Stimulated activated CD8-positive, alpha-beta memory T cell treated with anti-CD3 and anti-CD28 coated beads, Interleukin-7, amount 100 ng/mL, for 1 hour (primary cell): ENCODE results near the gene MDN1.
"Not testable (repeated sequence)": the region's sequence is repeated elsewhere in the genome, so short reads cannot be mapped to it uniquely, and the experiment has no call there.

Experiments used
- DNase-seq, 2 donors: peaks; one replicate each; pipeline ENCODE4 v3.0.0-alpha.2; 2020; ENCODE audit warnings: low read depth in 2 of 2

The MDN1 gene

DNA sequence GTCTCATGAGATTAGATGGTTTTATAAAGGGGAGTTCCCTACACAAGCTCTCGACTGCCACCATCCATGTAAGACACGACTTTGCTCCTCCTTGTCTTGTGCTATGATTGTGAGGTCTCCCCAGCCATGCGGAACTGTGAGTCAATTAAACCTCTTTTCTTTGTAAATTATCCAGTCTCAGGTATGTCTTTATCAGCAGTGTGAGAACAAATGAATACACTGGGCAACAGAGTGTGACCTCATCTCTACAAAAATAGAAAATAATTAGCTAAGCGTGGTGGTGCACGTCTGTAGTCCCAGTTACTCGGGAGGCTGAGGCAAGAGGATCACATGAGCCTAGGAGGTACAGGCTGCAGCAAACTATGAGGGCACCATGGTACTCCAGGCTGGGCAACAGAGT, 51.3 kb downstream of the MDN1 start:
- DNase-seq = no peak

DNA sequence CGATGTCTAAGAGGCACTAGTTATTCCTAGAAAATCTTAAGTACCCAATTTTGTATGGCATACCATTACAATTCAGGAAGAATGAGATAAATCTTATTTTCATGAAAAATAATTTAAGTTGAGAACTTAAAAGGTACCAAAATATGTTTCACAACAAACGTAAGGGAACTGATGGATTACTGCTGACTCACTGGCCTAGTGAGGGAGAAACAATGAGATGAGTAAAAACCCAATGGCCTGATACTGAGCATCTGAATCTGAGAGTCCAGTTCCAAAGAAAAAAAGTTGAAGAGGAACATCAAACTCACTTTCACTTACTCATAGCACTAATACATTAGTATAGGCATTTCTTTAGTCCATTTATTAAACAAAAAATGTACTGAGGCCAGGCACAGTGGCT, 56.0 kb downstream of the MDN1 start:
- DNase-seq = no peak

DNA sequence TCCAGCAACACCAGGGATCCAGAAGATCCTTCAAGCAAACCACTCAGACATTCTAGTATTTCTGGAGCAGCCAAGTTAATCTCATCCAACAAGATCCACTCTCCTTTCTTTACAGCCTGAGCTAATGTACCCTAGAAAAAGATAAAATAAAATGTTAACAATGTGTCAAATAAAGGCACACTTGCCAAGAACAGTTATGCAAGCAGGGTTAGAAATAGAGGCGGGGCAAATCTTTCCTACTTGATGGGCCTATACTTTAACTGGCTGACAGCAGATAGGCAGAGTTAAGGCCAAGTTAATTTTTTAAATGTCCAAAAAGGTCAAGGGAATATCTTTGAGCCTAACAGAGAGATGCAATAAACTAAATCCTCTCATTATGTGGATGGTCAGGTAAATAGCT, 60.8 kb downstream of the MDN1 start:
- DNase-seq = no peak

- no peak for DNase-seq
Observed at GRCh38 chr6:89750338-89750737, 69.3 kb downstream of the MDN1 start.

- no peak for DNase-seq
Observed at GRCh38 chr6:89749918-89750317, 69.7 kb downstream of the MDN1 start.

DNA sequence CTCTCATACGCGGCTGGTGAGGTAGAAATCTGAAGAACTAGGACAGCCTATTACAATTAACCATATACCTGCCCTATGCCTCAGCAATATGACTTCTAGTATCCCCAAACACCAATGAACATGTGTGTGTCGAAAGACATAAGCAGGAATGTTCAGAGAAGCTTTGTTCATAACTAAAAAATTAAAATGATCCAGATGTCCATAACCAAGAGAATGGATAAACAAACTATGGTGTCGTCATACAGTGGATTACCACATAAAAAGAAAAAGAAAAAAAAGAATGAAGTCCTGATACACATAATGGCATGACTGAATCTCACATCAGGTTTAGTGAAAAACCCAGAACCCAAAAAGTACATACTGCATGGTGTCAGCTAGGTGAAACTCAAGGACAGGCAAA, 73.9 kb downstream of the MDN1 start:
- DNase-seq = no peak

DNA sequence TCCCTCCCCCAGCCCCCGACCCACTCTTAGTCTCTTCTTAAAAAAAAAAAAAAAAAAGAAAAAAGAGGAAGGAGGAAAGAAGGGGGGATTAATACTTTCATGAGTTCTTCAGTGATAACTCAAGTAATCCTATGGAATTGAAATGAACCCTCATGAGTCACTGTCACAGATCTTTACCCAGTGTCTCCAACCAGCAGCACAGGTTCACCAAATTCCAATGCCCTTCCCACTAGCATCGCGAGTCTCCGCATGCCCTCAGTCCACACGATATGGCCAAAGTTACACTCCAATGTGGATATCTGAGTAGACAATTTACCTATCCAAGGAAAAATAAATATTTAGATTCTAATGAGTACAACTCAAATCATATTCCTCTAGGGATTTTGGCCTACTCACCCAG, 74.5 kb downstream of the MDN1 start:
- DNase-seq = no peak

DNA sequence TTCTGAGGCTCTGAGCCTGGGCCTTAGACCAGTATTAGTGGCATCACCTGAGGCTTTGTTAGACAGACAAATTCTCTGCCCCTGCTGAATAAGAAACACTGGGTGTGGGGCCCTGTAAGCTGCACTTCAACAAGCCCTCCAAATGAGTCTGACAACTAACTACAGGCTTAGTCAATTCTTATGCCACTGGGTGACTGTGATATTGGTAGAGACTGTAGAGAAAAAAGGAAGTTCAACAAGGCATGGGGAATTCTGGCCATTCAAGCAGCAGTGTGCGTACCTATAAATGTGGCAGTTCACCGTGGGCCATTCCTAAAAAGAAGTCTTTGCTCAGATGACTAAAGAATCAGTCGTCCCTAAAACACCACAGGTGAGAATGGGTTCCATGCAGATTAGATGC, 82.7 kb downstream of the MDN1 start:
- no peak for DNase-seq

DNA sequence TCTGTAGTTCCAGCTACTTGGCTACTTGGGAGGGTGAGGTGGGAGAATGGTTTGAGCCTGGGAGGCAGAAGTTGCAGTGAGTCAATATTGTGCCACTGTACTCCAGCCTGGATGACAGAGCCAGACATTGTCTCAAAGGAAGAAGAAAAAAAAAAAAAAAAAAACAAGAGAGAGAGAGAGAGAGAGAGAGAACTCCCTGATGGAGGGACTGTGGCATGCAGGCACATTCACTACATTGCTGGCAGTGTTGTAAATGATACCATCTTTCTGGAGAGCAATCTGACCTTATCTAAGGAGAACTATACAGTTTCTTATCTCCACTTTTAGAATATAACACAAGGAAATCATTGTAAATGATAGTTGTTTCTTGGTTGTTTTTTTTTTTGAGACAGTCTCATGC, 85.1 kb downstream of the MDN1 start:
- no peak for DNase-seq

DNA sequence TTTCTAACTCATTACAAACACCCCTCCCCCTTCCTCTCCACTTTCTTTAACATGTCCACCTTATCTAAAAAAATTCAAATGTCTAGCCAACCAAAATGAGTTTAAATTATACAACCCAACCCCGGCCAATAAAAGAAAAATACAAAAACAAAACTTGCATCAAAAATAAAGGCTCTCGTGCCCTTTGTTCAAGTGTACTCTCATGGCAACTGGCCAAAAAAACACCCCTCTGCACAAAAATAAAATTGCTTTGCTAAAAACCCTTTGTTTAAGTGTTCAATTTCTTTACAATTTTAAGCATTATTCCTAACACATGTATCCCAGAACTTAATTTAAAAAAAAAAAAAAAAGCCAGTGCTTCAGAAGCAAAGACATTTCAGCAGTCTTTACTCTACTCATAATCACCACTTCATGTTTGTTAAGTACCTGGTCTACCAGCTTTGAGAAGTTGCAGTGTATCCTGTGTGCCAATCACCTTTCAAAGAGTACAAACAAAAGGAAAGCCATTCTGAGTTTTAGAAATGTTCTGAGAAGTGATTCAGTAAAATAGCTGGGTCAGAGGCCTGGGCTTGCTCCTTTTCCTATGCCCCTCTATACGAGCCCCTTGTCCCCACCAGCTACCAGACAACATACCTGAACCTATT, 87.5 kb downstream of the MDN1 start:
- DNase-seq = no peak

DNA sequence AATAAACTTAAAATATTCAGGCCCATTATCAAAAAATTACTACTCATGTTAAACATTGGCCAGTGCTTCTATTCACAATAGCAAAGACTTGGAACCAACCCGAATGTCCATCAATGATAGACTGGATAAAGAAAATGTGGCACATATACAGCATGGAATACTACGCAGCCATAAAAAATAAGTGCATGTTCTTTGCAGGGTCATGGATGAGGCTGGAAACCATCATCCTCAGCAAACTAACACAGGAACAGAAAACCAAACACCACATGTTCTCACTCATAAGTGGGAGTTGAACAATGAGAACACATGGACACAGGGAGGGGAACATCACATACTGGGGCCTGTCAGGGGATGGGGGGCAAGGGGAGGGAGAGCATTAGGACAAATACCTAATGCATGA, 88.3 kb downstream of the MDN1 start:
- not testable (repeated sequence) for DNase-seq

- no peak for DNase-seq
Observed at GRCh38 chr6:89729818-89730217, 89.8 kb downstream of the MDN1 start.

- no peak for DNase-seq
Observed at GRCh38 chr6:89727501-89727900, 92.1 kb downstream of the MDN1 start.

GRCh38 chr6:89724981-89725380, 94.6 kb downstream of the MDN1 start:
- DNase-seq = no peak

GRCh38 chr6:89723046-89723445, 96.5 kb downstream of the MDN1 start:
- DNase-seq = no peak

DNA sequence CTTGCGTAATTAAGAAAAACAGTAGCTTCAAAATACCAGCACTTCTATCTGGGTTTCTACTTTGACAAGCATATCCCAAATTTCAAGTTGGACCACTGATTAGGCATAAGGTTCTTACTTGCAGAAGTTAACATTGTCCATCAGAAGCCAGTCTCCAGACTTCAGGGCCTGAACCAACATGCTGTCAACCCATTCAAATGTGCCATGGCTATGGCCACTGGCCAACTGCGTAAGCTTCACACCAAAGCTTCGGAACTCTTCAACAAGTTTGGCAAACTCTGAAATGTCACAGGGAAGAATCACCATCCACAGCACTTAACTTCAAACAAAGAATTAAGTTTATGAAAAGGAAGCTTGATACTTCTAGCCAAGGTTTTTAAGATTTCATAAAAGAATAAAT, 103.1 kb downstream of the MDN1 start:
- no peak for DNase-seq

DNA sequence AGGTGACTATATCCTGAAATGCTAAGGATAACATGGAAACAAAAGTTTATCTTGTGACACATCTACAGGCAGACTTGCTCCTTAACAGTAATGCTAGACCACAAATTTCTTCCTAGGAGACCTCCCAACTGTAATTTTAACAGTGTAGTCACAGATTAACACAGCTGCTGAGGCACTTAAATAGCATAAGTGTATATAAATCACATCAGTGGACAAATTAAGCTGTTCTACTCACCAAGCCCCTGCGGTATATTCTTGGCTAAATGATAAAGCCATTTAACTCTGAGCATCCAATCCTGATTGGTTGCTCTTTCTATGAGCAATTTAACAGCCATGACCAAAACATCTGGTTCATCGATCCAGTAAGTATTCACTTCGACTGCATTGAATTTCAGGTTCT, 107.8 kb downstream of the MDN1 start:
- DNase-seq = no peak

DNA sequence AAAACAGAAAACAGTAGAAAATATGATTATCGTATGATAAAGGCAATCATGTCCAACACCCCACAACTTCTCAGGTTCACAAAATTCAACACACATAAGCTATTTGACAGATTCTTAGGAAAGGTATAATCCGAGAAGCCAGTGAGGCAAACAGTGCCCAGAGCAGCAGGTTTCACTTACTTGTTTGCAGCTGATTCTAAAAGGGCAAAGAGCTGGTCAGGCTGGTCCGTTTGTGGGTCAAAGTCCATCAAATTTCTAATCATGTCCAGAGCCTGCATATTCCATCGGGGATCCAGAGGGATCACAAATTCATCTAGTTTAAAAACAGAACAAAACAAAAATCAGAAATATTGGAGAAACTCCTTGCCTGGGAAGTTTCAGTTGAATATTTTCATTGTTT, 111.3 kb downstream of the MDN1 start:
- DNase-seq = no peak

GRCh38 chr6:89707766-89708165, 111.8 kb downstream of the MDN1 start:
- no peak for DNase-seq

- no peak for DNase-seq
Observed at GRCh38 chr6:89706121-89706520, 113.5 kb downstream of the MDN1 start.

DNA sequence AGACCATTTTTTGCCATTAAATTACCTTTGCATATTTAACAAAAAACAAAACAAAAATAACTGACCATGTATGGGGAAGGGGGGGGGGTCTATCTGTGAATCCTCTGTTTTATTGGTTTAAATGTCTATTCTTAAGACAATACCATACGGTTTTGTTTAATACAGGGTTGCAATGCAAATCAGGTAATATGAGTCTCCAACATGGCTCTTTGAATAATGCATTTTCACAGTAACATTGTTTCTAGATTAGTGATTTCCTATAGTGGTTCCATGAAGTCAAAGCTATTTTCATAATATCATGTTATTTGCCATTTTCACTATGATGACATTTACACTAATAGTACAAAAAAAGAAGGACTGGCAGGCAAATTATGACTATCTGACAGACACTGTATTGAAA, 116.3 kb downstream of the MDN1 start:
- DNase-seq = no peak

DNA sequence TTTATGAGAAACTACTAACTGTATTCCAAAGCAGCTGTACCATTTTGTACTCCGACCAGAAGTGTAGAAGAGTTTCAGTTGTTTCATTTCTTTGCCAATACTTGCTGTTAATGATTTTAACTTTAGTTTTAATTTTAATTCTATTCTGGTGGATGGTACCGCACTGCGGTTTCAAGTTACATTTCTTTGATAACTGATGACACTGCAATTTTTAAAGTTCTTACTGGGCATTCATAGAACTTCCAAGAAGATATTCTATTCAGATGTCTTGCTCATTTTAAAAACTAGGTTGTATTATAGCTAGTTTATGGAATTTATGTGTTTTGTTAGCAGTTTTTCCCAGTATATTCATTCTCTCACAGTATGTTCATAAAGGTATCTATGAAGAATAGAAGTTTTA, 117.2 kb downstream of the MDN1 start:
- DNase-seq = no peak

DNA sequence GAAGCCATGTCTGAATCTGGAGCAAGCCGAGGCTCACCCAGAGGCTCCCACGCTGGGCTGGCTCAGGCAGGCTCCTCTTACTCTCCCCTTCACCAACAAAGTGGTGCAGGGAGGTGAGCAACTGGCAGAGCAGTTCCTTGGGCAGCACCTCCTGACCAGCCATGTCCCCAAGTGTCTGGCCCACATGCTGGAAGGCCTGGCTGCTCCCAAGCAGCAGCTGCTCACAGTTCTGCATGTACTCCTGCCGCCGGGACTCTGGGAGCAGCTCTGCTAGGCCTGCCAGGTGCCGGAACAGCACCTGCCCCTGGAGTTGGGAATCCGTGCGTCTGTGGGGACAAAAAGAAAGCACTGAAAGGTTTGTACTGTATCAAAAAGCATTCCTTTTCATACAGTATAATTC, 123.9 kb downstream of the MDN1 start:
- no peak for DNase-seq

- DNase-seq = no peak
Observed at GRCh38 chr6:89694428-89694827, 125.2 kb downstream of the MDN1 start.

GRCh38 chr6:89693207-89693606, 126.4 kb downstream of the MDN1 start:
- DNase-seq = no peak
